ELR (cell line): ENCODE results near the gene COX14.
"Not testable (repeated sequence)": the region's sequence is repeated elsewhere in the genome, so short reads cannot be mapped to it uniquely, and the experiment has no call there.

Experiments used
- DNase-seq: peaks from one replicate; pipeline ENCODE4 v3.0.0-alpha.2; 2015; ENCODE audit warnings: low read depth

Gene COX14

DNA sequence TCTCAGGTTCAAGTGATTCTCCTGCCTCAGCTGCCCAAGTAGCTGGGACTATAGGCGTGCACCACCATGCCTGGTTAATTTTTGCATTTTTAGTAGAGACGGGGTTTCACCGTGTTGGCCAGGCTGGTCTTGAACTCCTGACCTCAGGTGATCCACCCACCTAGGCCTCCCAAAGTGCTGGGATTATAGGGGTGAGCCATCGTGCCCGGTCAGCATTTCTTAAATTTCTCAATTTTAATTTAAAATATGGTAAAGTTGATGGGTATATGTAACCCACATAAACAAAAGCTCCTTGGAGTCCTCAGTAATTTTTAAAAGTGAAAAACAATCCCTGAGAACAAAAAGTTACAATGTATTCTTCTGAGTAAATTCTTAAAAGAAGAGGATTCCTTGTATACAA, 42.9 kb downstream of the COX14 start:
- DNase-seq = not testable (repeated sequence)

DNA sequence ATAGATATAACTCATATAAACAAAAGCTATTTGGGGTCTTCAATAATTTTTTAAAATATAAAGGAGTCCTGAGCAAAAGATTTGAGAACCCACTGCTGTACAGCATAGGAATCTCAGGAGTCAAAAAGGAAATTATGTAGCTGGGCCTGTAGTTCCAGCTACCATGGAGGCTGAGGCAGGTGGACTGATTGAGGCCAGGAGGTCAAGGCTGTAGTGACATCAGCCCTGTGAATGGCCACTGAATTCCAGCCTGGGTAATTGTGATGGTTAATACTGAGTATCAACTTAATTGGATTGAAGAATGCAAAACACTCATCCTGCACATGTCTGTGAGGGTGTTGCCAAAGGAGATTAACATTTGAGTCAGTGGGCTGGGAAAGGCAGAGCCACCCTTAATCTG, 44.6 kb downstream of the COX14 start:
- no peak for DNase-seq

- peak; percentile 26 for DNase-seq
These were observed 45.2 kb downstream of the COX14 start for GRCh38 chr12:50157259-50157658.

GRCh38 chr12:50160643-50161042, 48.6 kb downstream of the COX14 start:
- DNase-seq = no peak

- DNase-seq = no peak
These were observed 50.2 kb downstream of the COX14 start for GRCh38 chr12:50162230-50162629.

DNA sequence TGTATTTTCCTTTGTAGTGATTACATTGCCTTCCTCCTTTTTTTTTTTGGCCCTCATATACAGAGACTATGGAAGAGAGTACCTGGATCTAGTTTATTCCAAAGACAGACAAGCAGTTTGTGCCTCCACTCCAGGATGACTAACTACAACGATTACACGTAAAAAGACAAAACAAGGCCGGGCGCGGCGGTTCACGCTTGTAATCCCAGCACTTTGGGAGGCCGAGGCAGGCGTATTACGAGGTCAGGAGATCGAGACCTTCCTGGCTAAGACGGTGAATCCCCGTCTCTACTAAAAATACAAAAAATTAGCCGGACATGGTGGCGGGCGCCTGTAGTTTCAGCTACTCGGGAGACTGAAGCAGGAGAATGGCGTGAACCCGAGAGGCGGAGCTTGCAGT, 52.9 kb downstream of the COX14 start:
- DNase-seq = no peak

- DNase-seq = peak; percentile 57
These were observed 54.7 kb downstream of the COX14 start for GRCh38 chr12:50166799-50167048.

DNA sequence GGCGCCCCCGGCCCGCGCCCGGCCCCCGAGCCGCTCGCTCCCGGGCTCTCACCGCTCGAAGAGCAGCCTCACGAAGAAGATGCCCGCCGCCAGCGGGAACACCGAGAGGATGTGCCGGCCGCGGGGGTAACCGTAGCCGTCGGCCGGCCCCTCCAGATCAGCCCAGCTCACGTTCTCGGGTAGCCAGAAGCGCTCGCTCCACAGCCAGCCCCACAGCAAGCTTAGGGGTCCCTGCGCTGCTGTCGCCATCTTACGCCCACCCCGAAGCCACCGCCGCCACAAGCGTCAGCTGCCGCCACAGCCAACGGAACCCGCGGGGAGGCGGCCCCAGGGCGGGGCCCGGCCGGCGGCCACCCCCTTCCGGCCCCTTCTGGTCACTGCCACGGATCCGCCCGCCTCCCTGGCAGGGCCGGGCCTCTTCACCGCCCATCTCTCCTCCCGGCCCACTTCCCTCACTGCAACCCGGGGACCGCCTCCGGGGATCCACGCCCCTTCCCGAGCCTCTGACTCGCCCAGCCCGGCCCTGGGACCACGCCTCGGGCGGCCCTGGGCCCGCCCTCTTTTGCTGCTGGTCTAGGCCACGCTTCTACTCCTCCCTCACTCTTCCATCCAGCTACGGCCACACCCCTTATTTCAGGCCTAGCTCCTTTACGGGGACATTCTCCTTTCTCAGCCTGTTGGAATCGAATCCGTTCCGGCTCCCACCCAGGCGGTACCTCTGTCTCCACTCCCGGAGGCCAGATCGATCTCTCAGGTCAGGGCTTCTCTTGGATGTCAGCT, 55.2 kb downstream of the COX14 start, which contains the start of gene CERS5:
Gene CERS5, minus strand, starts transcription at position 321 of the 780 bp plus-strand sequence. Its CDS starts 72 bp downstream, at position 249.
- peak; percentile 98 for DNase-seq
